Natural killer cell (primary cell): ENCODE results near the gene SMARCA4. TPM values are rescaled to one million over a fixed set of nuclear protein-coding genes. Genes with fewer than 3 reads are reported as not detected.
"Not testable (repeated sequence)": the region's sequence is repeated elsewhere in the genome, so short reads cannot be mapped to it uniquely, and the experiment has no call there.

Source experiments
- ATAC-seq, 3 donors: fragments of 150-1000 bp in 2 of 3; fragments of 200-7000 bp in 1 of 3; cut with Tn5 transposase; 1 replicate in 1 of 3; 2 replicates in 2 of 3; pipeline ENCODE4 v1.10.0; 2021; ENCODE audit warnings: mild to moderate bottlenecking in 2 of 3, moderate library complexity in 2 of 3
- DNase-seq, 2 donors: peaks; one replicate each; pipeline versions ENCODE4 v3.0.0 to v3.0.0-alpha.2; 2013 to 2021; ENCODE audit warnings: mixed read lengths in 1 of 2
- H3K27ac ChIP-seq: one replicate; pipeline ENCODE4 v1.5.1; 2013; ENCODE audit warnings: mild to moderate bottlenecking, low read length
- H3K27me3 ChIP-seq: one replicate; pipeline ENCODE4 v1.6.1; 2013; ENCODE audit warnings: low read length; ENCODE audit not compliant: control insufficient read depth, insufficient read depth
- H3K36me3 ChIP-seq: one replicate; pipeline ENCODE4 v1.6.1; 2013; ENCODE audit warnings: low read length; ENCODE audit not compliant: control insufficient read depth, insufficient read depth
- H3K4me1 ChIP-seq: one replicate; pipeline ENCODE4 v1.6.1; 2013; ENCODE audit warnings: low read length; ENCODE audit not compliant: control insufficient read depth, insufficient read depth
- H3K4me3 ChIP-seq: one replicate; pipeline ENCODE4 v1.5.1; 2013; ENCODE audit warnings: low read length
- H3K9me3 ChIP-seq: one replicate; pipeline ENCODE4 v1.6.1; 2013; ENCODE audit warnings: low read length; ENCODE audit not compliant: control insufficient read depth, insufficient read depth
- H3K27ac Mint-ChIP-seq, 2 donors: one replicate each; pipeline ENCODE4 v1.8.0; 2022; ENCODE audit warnings: mild to moderate bottlenecking in 2 of 2, mixed read lengths in 2 of 2, moderate library complexity in 1 of 2
- H3K27me3 Mint-ChIP-seq, 2 donors: one replicate each; pipeline ENCODE4 v1.8.0; 2022; ENCODE audit warnings: low read depth in 2 of 2, mixed read lengths in 2 of 2
- H3K36me3 Mint-ChIP-seq: one replicate; pipeline ENCODE4 v1.8.0; 2022; ENCODE audit warnings: mixed read lengths
- H3K4me1 Mint-ChIP-seq, 2 donors: one replicate each; pipeline ENCODE4 v1.8.0; 2022; ENCODE audit warnings: mixed read lengths in 2 of 2
- H3K4me3 Mint-ChIP-seq: one replicate; pipeline ENCODE4 v1.8.0; 2022; ENCODE audit warnings: mild to moderate bottlenecking, moderate library complexity, mixed read lengths
- H3K9me3 Mint-ChIP-seq, 2 donors: one replicate each; pipeline ENCODE4 v1.8.0; 2022; ENCODE audit warnings: mixed read lengths in 2 of 2
- CTCF ChIP-seq: fragments of 200-600 bp; IDR thresholded peaks from one replicate; pipeline ENCODE4 v1.8.0; 2022; ENCODE audit warnings: antibody characterized with exemption
- WGBS: methylation state at CpG from one replicate; pipeline ENCODE4 v1.1.7; 2013; ENCODE audit warnings: missing lambda C conversion rate; ENCODE audit not compliant: insufficient coverage; 5-methylcytosine and 5-hydroxymethylcytosine counted together
- intact Hi-C: fragments of 100-400 bp; cut with micrococcal nuclease; formaldehyde crosslinking; loops from one replicate; pipeline ENCODE4 v1.14.2; 2022
- total RNA-seq, 4 donors: library from RNA; stranded (reverse); fragments of 120-200 nt in 1 of 4; gene quantifications; one replicate each; pipeline versions ENCODE4 v1.2.3 to v1.2.4, GENCODE V29; 2013 to 2022

Gene SMARCA4
- total RNA-seq, 3 donors from 2014 or later (not counting 1 experiment from before 2014, with no cell fraction given), result 85.4 to 96.1 (median 93.6) TPM

GRCh38 chr19:10988921-10989320 lies 28.1 kb downstream of the SMARCA4 start:
- ATAC-seq, result no peak
- Mint-ChIP-seq H3K4me3 (no peak overlapping the region), H3K9me3 (no peaks in the 10 kb centered on the region), H3K36me3 (no peaks in the 10 kb centered on the region), H3K27me3 (no peaks in the 10 kb centered on the region), H3K27ac (no peak overlapping the region), H3K4me1 (no peaks in the 10 kb centered on the region)
- no peak for TF ChIP-seq CTCF
- H3K27me3 ChIP-seq, result no peaks in the 10 kb centered on the region
- no peaks in the 10 kb centered on the region for H3K9me3 ChIP-seq
- 97% methylated on average over 12 of the region's 12 CpGs for WGBS
- peaks cover 52% of the 10 kb centered on the region for H3K36me3 ChIP-seq
- intact Hi-C loops, result no loop called here
- no peak for DNase-seq
- no peak overlapping the region for H3K4me3 ChIP-seq
- H3K4me1 ChIP-seq, result no peaks in the 10 kb centered on the region
- no peak overlapping the region for H3K27ac ChIP-seq

- Histone ChIP-seq H3K4me3 (no peak overlapping the region), H3K4me1 (no peaks in the 10 kb centered on the region), H3K27ac (no peak overlapping the region), H3K27me3 (no peaks in the 10 kb centered on the region), H3K9me3 (no peaks in the 10 kb centered on the region), H3K36me3 (peaks cover 54% of the 10 kb centered on the region)
- no peak for DNase-seq
- no peaks in the 10 kb centered on the region for H3K9me3 Mint-ChIP-seq
- no peaks in the 10 kb centered on the region for H3K27me3 Mint-ChIP-seq
- no peak for TF ChIP-seq CTCF
- WGBS, result 97% methylated on average over 20 of the region's 20 CpGs
- intact Hi-C loops, result no loop called here
- peaks cover 3% of the 10 kb centered on the region for H3K36me3 Mint-ChIP-seq
- H3K4me3 Mint-ChIP-seq, result no peak overlapping the region
- no peak overlapping the region for H3K27ac Mint-ChIP-seq
- ATAC-seq, result no peak
- H3K4me1 Mint-ChIP-seq, result no peaks in the 10 kb centered on the region
Observed at GRCh38 chr19:10991076-10991475, 30.2 kb downstream of the SMARCA4 start.

- Mint-ChIP-seq H3K27me3 (no peaks in the 10 kb centered on the region), H3K27ac (no peak overlapping the region), H3K36me3 (peaks cover 9% of the 10 kb centered on the region), H3K4me3 (no peak overlapping the region), H3K9me3 (no peaks in the 10 kb centered on the region), H3K4me1 (no peaks in the 10 kb centered on the region)
- DNase-seq (no peak), ATAC-seq (no peak)
- H3K27ac ChIP-seq, result no peak overlapping the region
- H3K4me1 ChIP-seq, result no peaks in the 10 kb centered on the region
- TF ChIP-seq CTCF, result no peak
- no peaks in the 10 kb centered on the region for H3K9me3 ChIP-seq
- H3K36me3 ChIP-seq, result peaks cover 58% of the 10 kb centered on the region
- intact Hi-C loops, result no loop called here
- no peaks in the 10 kb centered on the region for H3K27me3 ChIP-seq
- H3K4me3 ChIP-seq, result no peak overlapping the region
- WGBS, result 98% methylated on average over 7 of the region's 9 CpGs
Observed at GRCh38 chr19:10991521-10992081, 30.8 kb downstream of the SMARCA4 start.

- H3K4me3 ChIP-seq, H3K27ac ChIP-seq, H3K27me3 ChIP-seq, DNase-seq, H3K4me1 ChIP-seq, H3K9me3 Mint-ChIP-seq, intact Hi-C loops, H3K4me3 Mint-ChIP-seq, H3K4me1 Mint-ChIP-seq, ATAC-seq, H3K27ac Mint-ChIP-seq, H3K27me3 Mint-ChIP-seq, H3K9me3 ChIP-seq: not testable (repeated sequence)
- peaks cover 12% of the 10 kb centered on the region for H3K36me3 Mint-ChIP-seq
- peaks cover 58% of the 10 kb centered on the region for H3K36me3 ChIP-seq
- WGBS, result 85% methylated on average over 6 of the region's 6 CpGs
Observed at GRCh38 chr19:10992174-10992573, 31.3 kb downstream of the SMARCA4 start.
